ENCODE data around the gene SMG9. TPM values are rescaled to one million over a fixed set of nuclear protein-coding genes. Genes with fewer than 3 reads are reported as not detected.

The SMG9 gene
- total and polyA plus RNA-seq, 2 donors, result 12.5 to 29.6 TPM

Other genes starting within 250 kb of the SMG9 start
- gene ETHE1, start 227.8 kb downstream of the SMG9 start, total RNA-seq, result 27.6 TPM
- gene ETHE1, start 227.8 kb downstream of the SMG9 start, polyA plus RNA-seq, result 60.1 TPM
- 0.42 TPM for gene ZNF575, start 221.8 kb downstream of the SMG9 start, total RNA-seq
- 2.3 TPM for gene ZNF575, start 221.8 kb downstream of the SMG9 start, polyA plus RNA-seq
- 8.7 TPM for gene XRCC1, start 179.4 kb downstream of the SMG9 start, total RNA-seq
- gene XRCC1, start 179.4 kb downstream of the SMG9 start, polyA plus RNA-seq, result 25.4 TPM
- gene PINLYP, start 179.2 kb downstream of the SMG9 start, total RNA-seq, result 11.4 TPM
- gene PINLYP, start 179.2 kb downstream of the SMG9 start, polyA plus RNA-seq, result 14.6 TPM
- gene IRGQ, start 158.8 kb downstream of the SMG9 start, total RNA-seq, result 26.2 TPM
- 5.9 TPM for gene IRGQ, start 158.8 kb downstream of the SMG9 start, polyA plus RNA-seq
- gene ZNF576, start 158.4 kb downstream of the SMG9 start, total RNA-seq, result 5.1 TPM
- 19.2 TPM for gene ZNF576, start 158.4 kb downstream of the SMG9 start, polyA plus RNA-seq
- gene SRRM5, start 142.9 kb downstream of the SMG9 start, total RNA-seq, result not detected
- gene SRRM5, start 142.9 kb downstream of the SMG9 start, polyA plus RNA-seq, result 0.23 TPM
- gene ZNF428, start 135.3 kb downstream of the SMG9 start, total RNA-seq, result 27.4 TPM
- 51.5 TPM for gene ZNF428, start 135.3 kb downstream of the SMG9 start, polyA plus RNA-seq
- 8.7 TPM for gene CADM4, start 115.1 kb downstream of the SMG9 start, total RNA-seq
- gene CADM4, start 115.1 kb downstream of the SMG9 start, polyA plus RNA-seq, result 13.3 TPM
- 10.6 TPM for gene PLAUR, start 84.8 kb downstream of the SMG9 start, total RNA-seq
- gene PLAUR, start 84.8 kb downstream of the SMG9 start, polyA plus RNA-seq, result 24.9 TPM
- gene IRGC, start 38.9 kb downstream of the SMG9 start, total RNA-seq, result not detected
- gene IRGC, start 38.9 kb downstream of the SMG9 start, polyA plus RNA-seq, result not detected
- gene KCNN4, start 26.0 kb upstream of the SMG9 start, total RNA-seq, result 4.3 TPM
- gene KCNN4, start 26.0 kb upstream of the SMG9 start, polyA plus RNA-seq, result 14.3 TPM
- gene LYPD5, start 47.5 kb upstream of the SMG9 start, total RNA-seq, result 0.58 TPM
- 1.3 TPM for gene LYPD5, start 47.5 kb upstream of the SMG9 start, polyA plus RNA-seq
- 54.0 TPM for gene ZNF283, start 72.4 kb upstream of the SMG9 start, total RNA-seq
- 3.1 TPM for gene ZNF283, start 72.4 kb upstream of the SMG9 start, polyA plus RNA-seq
- gene ZNF404, start 129.0 kb upstream of the SMG9 start, total RNA-seq, result 4.8 TPM
- 7.1 TPM for gene ZNF404, start 129.0 kb upstream of the SMG9 start, polyA plus RNA-seq
- 33.1 TPM for gene ZNF45, start 180.3 kb upstream of the SMG9 start, total RNA-seq
- gene ZNF45, start 180.3 kb upstream of the SMG9 start, polyA plus RNA-seq, result 7.3 TPM
- gene ZNF221, start 196.3 kb upstream of the SMG9 start, total RNA-seq, result 14.6 TPM
- gene ZNF221, start 196.3 kb upstream of the SMG9 start, polyA plus RNA-seq, result 2.0 TPM
- 14.1 TPM for gene ZNF155, start 229.2 kb upstream of the SMG9 start, total RNA-seq
- 5.6 TPM for gene ZNF155, start 229.2 kb upstream of the SMG9 start, polyA plus RNA-seq
- 9.9 TPM for gene ZNF230, start 248.0 kb upstream of the SMG9 start, total RNA-seq
- gene ZNF230, start 248.0 kb upstream of the SMG9 start, polyA plus RNA-seq, result 4.0 TPM

Data from urinary bladder (tissue), 2 donors.